ENCODE measurements around the gene DAP.

Gene DAP

DNA sequence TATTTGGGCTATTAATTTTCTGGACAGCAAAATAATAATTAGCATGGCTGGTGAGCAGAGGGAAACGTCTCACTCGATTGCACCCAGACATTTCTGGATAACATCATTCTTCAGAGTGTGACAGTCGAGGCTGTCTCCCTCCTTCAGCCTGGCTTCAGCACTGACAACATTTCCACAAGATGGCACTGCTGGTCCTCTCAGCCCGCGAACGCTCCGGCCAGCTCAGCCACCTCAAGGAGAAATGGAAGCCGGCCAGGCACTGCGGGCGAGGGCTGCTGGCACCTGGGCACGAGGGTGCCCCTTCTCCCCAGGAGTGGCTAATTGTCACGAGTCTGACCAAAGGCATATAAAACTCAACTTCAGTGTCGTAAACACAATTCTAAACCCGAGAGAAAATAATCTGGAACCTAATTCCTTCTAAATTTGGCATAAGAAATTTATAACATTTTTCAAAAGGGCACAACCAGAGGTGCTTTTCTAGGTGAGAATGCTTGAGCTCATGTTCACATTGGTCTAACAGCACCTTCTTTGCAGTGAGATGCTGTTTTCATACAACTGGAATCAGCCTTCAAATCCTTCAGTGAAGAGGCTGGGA lies 65.9 kb downstream of the DAP start:
- no peak overlapping the region for H3K9ac ChIP-seq (ENCODE audit: low read depth in 1 of 2, low read length in 2 of 2)
- no peaks in the 10 kb centered on the region for H3K4me1 ChIP-seq (ENCODE audit: control insufficient read depth in 2 of 2, insufficient read depth in 2 of 2, low read length in 2 of 2)
- H3K27ac ChIP-seq (ENCODE audit: low read depth in 2 of 2, low read length in 2 of 2) = no peak overlapping the region
- no peaks in the 10 kb centered on the region for H3K27me3 ChIP-seq (ENCODE audit: control insufficient read depth in 2 of 2, insufficient read depth in 2 of 2, low read length in 2 of 2)
- H3K36me3 ChIP-seq (ENCODE audit: control insufficient read depth in 2 of 2, insufficient read depth in 2 of 2, low read length in 2 of 2) = peaks cover 0 to 4% of the 10 kb centered on the region in 2 donors
- H3K9me3 ChIP-seq (ENCODE audit: control insufficient read depth in 2 of 2, low read length in 2 of 2) = no peaks in the 10 kb centered on the region
- no peak overlapping the region for H3K4me3 ChIP-seq (ENCODE audit: low read length in 2 of 2)

DNA sequence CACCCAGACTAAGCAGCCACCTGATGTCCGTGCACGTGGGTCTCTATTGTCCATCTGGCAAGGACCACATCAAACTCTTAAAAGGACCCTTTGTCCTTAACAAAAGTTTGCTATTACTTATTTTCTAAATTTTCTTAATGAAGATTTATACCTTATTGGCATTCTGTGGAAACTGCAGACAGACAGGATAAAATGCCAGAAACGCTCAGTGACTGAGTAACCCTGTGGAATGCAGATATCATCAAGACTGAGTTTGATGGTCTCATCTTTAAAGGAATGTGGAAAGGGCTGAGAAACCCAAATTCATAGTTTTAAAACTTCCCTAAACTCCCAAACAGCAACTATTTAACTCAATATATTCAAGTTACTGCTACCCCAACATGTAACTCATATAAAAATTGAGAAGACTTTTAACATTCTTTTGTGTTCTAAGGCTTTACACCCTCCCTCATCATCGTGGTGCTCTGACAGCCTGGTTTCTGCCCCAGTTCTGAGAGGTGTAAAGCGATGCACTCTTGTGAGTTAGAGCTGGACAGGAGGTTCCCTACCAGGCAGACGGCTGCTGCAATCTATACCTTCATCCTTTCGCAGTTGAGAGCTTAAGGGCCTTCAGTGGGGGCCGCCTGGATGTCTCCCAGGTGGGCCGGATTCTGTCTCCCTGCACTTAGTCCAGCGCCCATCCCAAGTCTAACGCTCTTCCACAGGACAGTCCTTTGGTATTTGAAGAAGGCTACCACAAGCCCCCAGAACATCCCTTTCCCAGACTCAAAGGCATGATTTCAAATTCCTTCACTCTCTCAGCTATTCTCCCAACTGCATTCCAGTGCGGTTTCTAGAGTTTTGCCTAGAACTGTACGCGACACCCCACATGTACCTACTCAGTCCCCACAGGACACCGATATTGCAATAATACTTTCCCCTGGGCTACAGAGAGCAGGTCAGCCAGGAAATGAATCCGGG lies 68.9 kb downstream of the DAP start:
- Histone ChIP-seq H3K9me3 (ENCODE audit: control insufficient read depth in 2 of 2, low read length in 2 of 2) (no peaks in the 10 kb centered on the region), H3K27me3 (ENCODE audit: control insufficient read depth in 2 of 2, insufficient read depth in 2 of 2, low read length in 2 of 2) (no peaks in the 10 kb centered on the region), H3K36me3 (ENCODE audit: control insufficient read depth in 2 of 2, insufficient read depth in 2 of 2, low read length in 2 of 2) (peaks cover 0 to 9% of the 10 kb centered on the region in 2 donors), H3K4me1 (ENCODE audit: control insufficient read depth in 2 of 2, insufficient read depth in 2 of 2, low read length in 2 of 2) (no peaks in the 10 kb centered on the region), H3K27ac (ENCODE audit: low read depth in 2 of 2, low read length in 2 of 2) (no peak overlapping the region), H3K9ac (ENCODE audit: low read depth in 1 of 2, low read length in 2 of 2) (no peak overlapping the region), H3K4me3 (ENCODE audit: low read length in 2 of 2) (no peak overlapping the region)

DNA sequence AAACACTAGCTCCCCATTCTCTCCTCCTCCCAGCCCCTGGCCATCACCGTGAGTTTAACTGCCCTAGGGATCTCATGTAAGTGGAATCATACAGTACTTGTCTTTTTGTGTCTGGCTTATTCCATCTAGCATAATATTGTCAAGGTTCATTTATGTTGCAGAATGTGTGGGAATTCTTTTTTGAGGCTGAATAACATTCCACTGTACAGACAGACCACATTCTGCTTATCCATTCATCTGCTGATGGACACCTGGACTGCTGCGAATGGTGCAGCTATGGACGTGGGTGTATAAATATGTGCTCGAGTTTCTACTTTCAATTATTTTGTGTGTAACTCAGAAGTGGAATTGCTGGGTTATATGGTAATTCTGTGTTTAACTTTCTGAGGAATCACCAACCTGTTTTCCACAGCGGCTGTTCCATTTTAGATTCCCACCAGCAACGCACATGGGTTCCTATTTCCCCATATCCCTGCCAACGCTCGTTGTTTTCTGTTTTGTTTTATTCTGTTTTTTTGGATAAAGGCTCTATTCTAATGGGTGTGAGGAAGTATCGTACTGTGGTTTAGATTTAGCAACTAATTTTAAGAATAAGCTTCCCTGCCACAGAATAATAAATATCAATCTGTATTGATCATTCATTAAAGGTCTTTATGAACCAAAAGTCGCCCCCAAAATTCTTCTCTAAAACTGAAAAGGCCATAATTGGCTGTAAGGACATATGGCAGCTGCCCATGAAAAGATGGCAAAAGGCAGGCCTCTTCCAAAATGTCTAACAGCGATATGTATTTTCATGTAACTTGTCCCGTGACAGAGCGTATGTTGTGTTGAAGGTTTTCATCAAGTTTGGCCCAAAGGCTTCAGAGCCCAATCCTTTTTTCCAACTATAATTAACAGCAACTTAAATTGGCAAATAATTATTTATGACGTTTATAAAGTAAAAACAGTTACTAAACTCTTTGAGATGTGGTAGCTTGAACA lies 70.3 kb downstream of the DAP start:
- Histone ChIP-seq H3K4me3 (ENCODE audit: low read length in 2 of 2) (no peak overlapping the region), H3K27ac (ENCODE audit: low read depth in 2 of 2, low read length in 2 of 2) (no peak overlapping the region), H3K9ac (ENCODE audit: low read depth in 1 of 2, low read length in 2 of 2) (no peak overlapping the region), H3K27me3 (ENCODE audit: control insufficient read depth in 2 of 2, insufficient read depth in 2 of 2, low read length in 2 of 2) (no peaks in the 10 kb centered on the region), H3K4me1 (ENCODE audit: control insufficient read depth in 2 of 2, insufficient read depth in 2 of 2, low read length in 2 of 2) (no peaks in the 10 kb centered on the region), H3K36me3 (ENCODE audit: control insufficient read depth in 2 of 2, insufficient read depth in 2 of 2, low read length in 2 of 2) (peaks cover 0 to 9% of the 10 kb centered on the region in 2 donors), H3K9me3 (ENCODE audit: control insufficient read depth in 2 of 2, low read length in 2 of 2) (no peaks in the 10 kb centered on the region)

DNA sequence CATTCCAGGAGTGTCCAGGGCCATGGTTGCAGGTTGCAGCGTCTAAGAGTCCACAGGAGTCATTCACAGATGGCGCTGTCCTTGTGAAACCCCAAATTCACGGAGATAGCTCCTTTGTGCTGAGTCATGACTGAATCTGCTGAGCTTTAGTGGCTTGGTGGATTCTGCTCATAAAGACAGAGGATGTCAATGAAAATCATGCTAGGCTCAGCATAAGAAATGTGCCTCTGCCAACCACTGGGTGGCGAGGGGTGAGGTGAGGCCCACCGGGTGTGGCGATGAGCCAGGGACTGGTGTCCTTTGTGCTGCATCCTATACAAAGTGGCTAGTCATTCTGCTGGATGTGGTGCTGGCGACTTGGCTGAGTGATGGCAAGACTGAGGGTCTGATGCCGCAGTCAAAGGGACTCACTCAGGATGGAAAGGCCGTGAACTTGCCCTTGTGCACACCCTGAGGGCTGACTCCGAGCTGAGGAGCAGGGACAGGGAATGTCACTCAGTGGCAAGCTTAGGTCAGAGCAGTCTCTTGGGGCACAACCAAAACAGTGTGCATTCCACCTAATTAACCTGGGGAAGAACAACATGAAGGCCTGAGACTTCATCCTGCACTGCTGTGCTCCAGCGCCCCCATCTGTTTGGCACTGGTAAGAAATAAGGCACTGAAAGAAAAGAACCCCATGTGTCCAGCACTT lies 71.5 kb downstream of the DAP start:
- H3K9me3 ChIP-seq (ENCODE audit: control insufficient read depth in 2 of 2, low read length in 2 of 2) = no peaks in the 10 kb centered on the region
- H3K36me3 ChIP-seq (ENCODE audit: control insufficient read depth in 2 of 2, insufficient read depth in 2 of 2, low read length in 2 of 2) = peaks cover 2 to 11% of the 10 kb centered on the region in 2 donors
- H3K27ac ChIP-seq (ENCODE audit: low read depth in 2 of 2, low read length in 2 of 2) = no peak overlapping the region
- H3K4me3 ChIP-seq (ENCODE audit: low read length in 2 of 2) = no peak overlapping the region
- H3K9ac ChIP-seq (ENCODE audit: low read depth in 1 of 2, low read length in 2 of 2) = no peak overlapping the region
- no peaks in the 10 kb centered on the region for H3K4me1 ChIP-seq (ENCODE audit: control insufficient read depth in 2 of 2, insufficient read depth in 2 of 2, low read length in 2 of 2)
- no peaks in the 10 kb centered on the region for H3K27me3 ChIP-seq (ENCODE audit: control insufficient read depth in 2 of 2, insufficient read depth in 2 of 2, low read length in 2 of 2)

DNA sequence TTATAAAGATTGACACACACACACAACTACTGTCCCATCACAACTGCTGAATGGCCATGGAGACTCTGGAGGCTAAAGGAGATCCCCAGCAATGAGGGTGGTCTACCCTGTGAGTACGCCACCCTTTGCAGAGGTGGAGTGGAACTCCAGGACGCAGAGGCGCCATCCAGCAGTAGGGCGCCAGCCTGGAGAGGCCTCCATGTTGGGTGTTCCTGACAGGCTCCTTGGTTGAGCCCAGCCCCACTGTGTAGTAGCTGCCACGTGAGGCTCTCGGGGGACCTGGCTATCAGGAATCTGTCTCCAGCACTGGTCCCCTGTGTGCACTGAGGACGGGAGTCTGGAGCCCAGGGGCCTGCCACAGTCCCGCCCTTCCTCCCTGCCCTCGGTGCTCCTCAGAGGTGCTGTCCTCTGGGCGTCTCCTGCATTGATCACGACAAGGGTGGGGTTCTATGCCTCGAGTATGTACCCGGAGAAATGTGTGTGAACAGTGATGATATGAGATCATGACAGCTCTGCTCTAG lies 72.3 kb downstream of the DAP start:
- no peak overlapping the region for H3K27ac ChIP-seq (ENCODE audit: low read depth in 2 of 2, low read length in 2 of 2)
- H3K4me1 ChIP-seq (ENCODE audit: control insufficient read depth in 2 of 2, insufficient read depth in 2 of 2, low read length in 2 of 2) = no peaks in the 10 kb centered on the region
- peaks cover 2 to 12% of the 10 kb centered on the region in 2 donors for H3K36me3 ChIP-seq (ENCODE audit: control insufficient read depth in 2 of 2, insufficient read depth in 2 of 2, low read length in 2 of 2)
- H3K9ac ChIP-seq (ENCODE audit: low read depth in 1 of 2, low read length in 2 of 2) = no peak overlapping the region
- H3K4me3 ChIP-seq (ENCODE audit: low read length in 2 of 2) = no peak overlapping the region
- H3K27me3 ChIP-seq (ENCODE audit: control insufficient read depth in 2 of 2, insufficient read depth in 2 of 2, low read length in 2 of 2) = no peaks in the 10 kb centered on the region
- no peaks in the 10 kb centered on the region for H3K9me3 ChIP-seq (ENCODE audit: control insufficient read depth in 2 of 2, low read length in 2 of 2)

DNA sequence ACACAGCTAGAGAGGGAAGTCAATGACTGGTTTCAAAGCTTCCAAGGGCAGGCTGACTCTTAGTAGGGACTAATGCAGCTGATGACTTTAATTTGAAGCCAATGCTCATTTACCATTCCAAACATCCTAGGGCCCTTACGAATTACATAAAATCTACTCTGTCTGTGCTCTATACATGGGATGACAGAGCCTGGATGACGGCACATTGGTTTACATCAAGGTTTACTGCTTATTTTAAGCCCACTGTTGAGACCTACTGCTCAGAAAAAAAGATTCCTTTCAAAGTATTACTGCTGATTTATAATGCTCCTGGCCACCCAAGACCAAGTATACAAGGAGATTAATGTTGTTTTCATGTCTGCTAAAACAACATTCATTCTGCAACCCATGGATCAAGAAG lies 74.1 kb downstream of the DAP start:
- H3K27me3 ChIP-seq (ENCODE audit: control insufficient read depth in 2 of 2, insufficient read depth in 2 of 2, low read length in 2 of 2) = no peaks in the 10 kb centered on the region
- H3K9ac ChIP-seq (ENCODE audit: low read depth in 1 of 2, low read length in 2 of 2) = no peak overlapping the region
- H3K36me3 ChIP-seq (ENCODE audit: control insufficient read depth in 2 of 2, insufficient read depth in 2 of 2, low read length in 2 of 2) = peaks cover 10 to 23% of the 10 kb centered on the region in 2 donors
- no peak overlapping the region for H3K27ac ChIP-seq (ENCODE audit: low read depth in 2 of 2, low read length in 2 of 2)
- no peaks in the 10 kb centered on the region for H3K4me1 ChIP-seq (ENCODE audit: control insufficient read depth in 2 of 2, insufficient read depth in 2 of 2, low read length in 2 of 2)
- no peaks in the 10 kb centered on the region for H3K9me3 ChIP-seq (ENCODE audit: control insufficient read depth in 2 of 2, low read length in 2 of 2)
- no peak overlapping the region for H3K4me3 ChIP-seq (ENCODE audit: low read length in 2 of 2)

DNA sequence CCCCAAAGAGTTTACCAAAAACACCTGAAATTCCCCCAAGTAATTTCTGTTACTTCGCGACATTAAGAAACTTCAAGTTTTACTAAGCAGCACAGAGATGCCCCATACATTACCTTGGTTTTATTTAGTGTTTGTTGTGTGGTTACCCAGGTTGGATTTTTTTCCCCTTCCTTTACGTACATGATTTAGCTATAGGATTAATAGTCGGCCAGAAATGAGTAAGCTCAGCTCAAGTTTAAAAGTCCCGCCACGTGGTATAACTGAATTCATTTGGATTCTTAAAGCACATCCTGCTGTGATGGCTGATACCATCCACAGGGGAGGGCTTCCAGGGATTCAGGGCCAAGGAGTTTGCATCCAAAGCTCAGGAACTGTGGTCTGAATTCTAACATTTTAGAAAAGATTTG lies 75.9 kb downstream of the DAP start:
- H3K4me1 ChIP-seq (ENCODE audit: control insufficient read depth in 2 of 2, insufficient read depth in 2 of 2, low read length in 2 of 2) = no peaks in the 10 kb centered on the region
- no peak overlapping the region for H3K9ac ChIP-seq (ENCODE audit: low read depth in 1 of 2, low read length in 2 of 2)
- H3K27ac ChIP-seq (ENCODE audit: low read depth in 2 of 2, low read length in 2 of 2) = no peak overlapping the region
- H3K27me3 ChIP-seq (ENCODE audit: control insufficient read depth in 2 of 2, insufficient read depth in 2 of 2, low read length in 2 of 2) = no peaks in the 10 kb centered on the region
- no peak overlapping the region for H3K4me3 ChIP-seq (ENCODE audit: low read length in 2 of 2)
- peaks cover 25 to 39% of the 10 kb centered on the region in 2 donors for H3K36me3 ChIP-seq (ENCODE audit: control insufficient read depth in 2 of 2, insufficient read depth in 2 of 2, low read length in 2 of 2)
- H3K9me3 ChIP-seq (ENCODE audit: control insufficient read depth in 2 of 2, low read length in 2 of 2) = no peaks in the 10 kb centered on the region

DNA sequence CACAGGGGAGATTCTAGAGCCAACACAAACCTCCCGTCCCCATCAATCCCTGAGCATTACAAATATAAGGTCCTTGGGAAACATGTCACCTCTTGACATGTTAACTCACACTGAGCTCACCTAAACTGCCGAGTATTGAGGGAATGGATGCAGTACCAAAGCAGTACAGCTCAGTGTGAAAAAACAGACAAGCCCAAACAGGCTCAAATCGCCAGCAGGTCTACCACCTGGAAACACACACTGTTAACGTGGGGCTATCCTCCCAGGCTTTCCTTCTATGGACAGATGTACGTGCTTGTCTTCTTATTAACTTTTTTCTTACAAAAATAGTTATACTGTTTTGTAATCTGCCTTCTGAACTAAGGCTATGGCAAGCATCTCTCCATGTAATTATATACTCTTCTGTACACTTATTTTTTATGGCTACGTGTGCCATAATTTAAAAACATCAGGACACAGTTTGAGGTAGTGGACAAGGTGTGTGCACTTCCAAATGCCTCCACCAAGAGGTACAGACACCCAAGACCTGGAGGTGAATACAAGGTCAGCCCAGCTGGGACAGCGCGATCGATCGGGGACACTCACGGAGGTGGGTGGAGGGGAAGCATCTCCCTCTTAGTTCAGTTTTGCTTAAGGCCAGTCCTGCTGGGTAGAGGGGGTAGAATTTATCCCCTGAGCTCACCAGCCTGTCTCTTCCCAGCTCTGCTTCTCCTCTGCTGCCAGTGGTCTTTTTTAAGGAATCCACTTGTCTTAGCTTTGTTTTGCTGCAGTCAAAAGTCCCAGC lies 76.5 kb downstream of the DAP start:
- H3K27ac ChIP-seq (ENCODE audit: low read depth in 2 of 2, low read length in 2 of 2) = no peak overlapping the region
- no peaks in the 10 kb centered on the region for H3K4me1 ChIP-seq (ENCODE audit: control insufficient read depth in 2 of 2, insufficient read depth in 2 of 2, low read length in 2 of 2)
- H3K36me3 ChIP-seq (ENCODE audit: control insufficient read depth in 2 of 2, insufficient read depth in 2 of 2, low read length in 2 of 2) = peaks cover 28 to 42% of the 10 kb centered on the region in 2 donors
- no peaks in the 10 kb centered on the region for H3K27me3 ChIP-seq (ENCODE audit: control insufficient read depth in 2 of 2, insufficient read depth in 2 of 2, low read length in 2 of 2)
- H3K9ac ChIP-seq (ENCODE audit: low read depth in 1 of 2, low read length in 2 of 2) = no peak overlapping the region
- no peaks in the 10 kb centered on the region for H3K9me3 ChIP-seq (ENCODE audit: control insufficient read depth in 2 of 2, low read length in 2 of 2)
- H3K4me3 ChIP-seq (ENCODE audit: low read length in 2 of 2) = no peak overlapping the region
